Mucosa of stomach (tissue), 1 donor: ENCODE results near the gene RPL7A.
"Not testable (repeated sequence)": the region's sequence is repeated elsewhere in the genome, so short reads cannot be mapped to it uniquely, and the experiment has no call there.

Experiments used
- H3K27me3 ChIP-seq: one replicate; pipeline ENCODE4 v1.7.0; 2013; ENCODE audit warnings: mild to moderate bottlenecking, low read length; ENCODE audit not compliant: control insufficient read depth, insufficient read depth
- H3K36me3 ChIP-seq: one replicate; pipeline ENCODE4 v1.7.0; 2013; ENCODE audit warnings: low read length; ENCODE audit not compliant: control insufficient read depth, insufficient read depth
- H3K4me1 ChIP-seq: one replicate; pipeline ENCODE4 v1.7.0; 2013; ENCODE audit warnings: mild to moderate bottlenecking, low read length; ENCODE audit not compliant: control insufficient read depth, insufficient read depth
- H3K4me3 ChIP-seq: one replicate; pipeline ENCODE4 v1.7.0; 2013; ENCODE audit warnings: low read length
- H3K9ac ChIP-seq: one replicate; pipeline ENCODE4 v1.7.0; 2013; ENCODE audit warnings: mild to moderate bottlenecking, low read length, moderate library complexity
- H3K9me3 ChIP-seq: one replicate; pipeline ENCODE4 v1.7.0; 2013; ENCODE audit warnings: mild to moderate bottlenecking, low read length, moderate library complexity; ENCODE audit not compliant: control insufficient read depth
- donor health status: Pancreatic carcinoma.

RPL7A gene

DNA sequence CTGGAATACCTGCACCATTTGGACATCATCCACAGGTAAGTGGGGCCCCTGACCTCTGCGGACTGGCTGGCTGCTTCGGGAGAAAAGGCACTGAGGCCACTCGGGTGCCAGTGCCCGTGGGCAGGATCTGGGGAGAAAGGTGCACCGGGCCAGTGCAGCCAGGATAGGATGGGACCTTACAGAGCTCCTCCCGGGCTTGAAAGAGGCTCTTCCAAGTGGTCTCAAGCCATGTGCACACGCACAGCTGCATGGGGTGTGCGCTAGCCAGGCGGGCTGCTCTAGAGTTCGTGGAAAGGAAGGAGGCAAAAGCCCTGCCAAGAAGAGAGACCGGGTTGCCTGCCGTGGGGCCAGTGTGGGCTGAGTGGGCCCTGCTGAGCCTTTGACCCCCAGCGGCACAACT lies 41.5 kb downstream of the RPL7A start:
- Histone ChIP-seq H3K4me1 (no peaks in the 10 kb centered on the region), H3K9ac (no peak overlapping the region), H3K4me3 (no peak overlapping the region), H3K27me3 (peaks cover 15% of the 10 kb centered on the region), H3K36me3 (no peaks in the 10 kb centered on the region), H3K9me3 (no peaks in the 10 kb centered on the region)

DNA sequence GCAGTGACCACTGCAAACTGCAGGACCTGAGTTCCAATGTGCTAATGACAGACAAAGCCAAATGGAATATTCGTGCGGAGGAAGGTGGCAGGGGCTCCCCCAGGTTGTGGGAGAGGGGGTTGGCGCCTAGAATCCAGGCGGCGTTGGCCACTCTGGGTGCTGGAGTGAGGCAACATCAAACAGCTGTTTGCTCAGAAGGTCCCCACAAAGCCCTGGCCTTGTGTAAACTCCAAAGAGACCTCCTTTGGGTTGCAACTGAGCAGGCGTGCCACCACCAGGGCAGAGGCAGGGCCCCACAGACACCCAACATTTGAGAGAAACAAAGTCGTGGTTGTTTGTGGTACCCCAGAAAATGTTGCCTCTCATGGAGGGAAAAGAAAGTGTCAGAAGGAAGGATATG lies 42.7 kb downstream of the RPL7A start:
- H3K9me3 ChIP-seq = no peaks in the 10 kb centered on the region
- H3K36me3 ChIP-seq = no peaks in the 10 kb centered on the region
- no peak overlapping the region for H3K9ac ChIP-seq
- no peaks in the 10 kb centered on the region for H3K4me1 ChIP-seq
- no peak overlapping the region for H3K4me3 ChIP-seq
- H3K27me3 ChIP-seq = peaks cover 26% of the 10 kb centered on the region

DNA sequence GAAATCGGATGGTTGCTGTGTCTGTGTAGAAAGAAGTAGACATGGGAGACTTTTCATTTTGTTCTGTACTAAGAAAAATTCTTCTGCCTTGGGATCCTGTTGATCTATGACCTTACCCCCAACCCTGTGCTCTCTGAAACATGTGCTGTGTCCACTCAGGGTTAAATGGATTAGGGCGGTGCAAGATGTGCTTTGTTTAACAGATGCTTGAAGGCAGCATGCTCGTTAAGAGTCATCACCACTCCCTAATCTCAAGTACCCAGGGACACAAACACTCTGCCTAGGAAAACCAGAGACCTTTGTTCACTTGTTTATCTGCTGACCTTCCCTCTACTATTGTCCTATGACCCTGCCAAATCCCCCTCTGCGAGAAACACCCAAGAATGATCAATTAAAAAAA lies 43.4 kb downstream of the RPL7A start:
- not testable (repeated sequence) for H3K4me1 ChIP-seq, H3K9ac ChIP-seq, H3K9me3 ChIP-seq, H3K4me3 ChIP-seq, H3K36me3 ChIP-seq
- peaks cover 28% of the 10 kb centered on the region for H3K27me3 ChIP-seq

DNA sequence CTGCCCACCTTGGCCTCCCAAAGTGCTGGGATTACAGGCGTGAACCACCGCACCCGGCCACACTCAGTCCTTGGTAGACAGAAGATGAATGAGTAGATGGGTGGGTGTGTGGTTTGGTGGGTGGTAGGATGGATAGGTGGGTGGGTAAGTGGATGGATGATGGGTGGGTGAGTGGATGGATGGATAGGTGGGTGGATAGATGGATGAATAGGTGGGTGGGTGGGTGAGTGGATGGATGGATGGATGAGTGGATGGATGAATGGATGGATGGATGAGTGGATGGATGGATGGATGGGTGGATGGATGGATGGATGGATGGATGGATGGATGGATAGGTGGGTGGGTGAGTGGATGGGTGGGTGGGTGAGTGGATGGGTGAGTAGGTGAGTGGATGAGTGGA lies 44.3 kb downstream of the RPL7A start:
- H3K36me3 ChIP-seq, H3K9me3 ChIP-seq, H3K9ac ChIP-seq, H3K4me1 ChIP-seq, H3K4me3 ChIP-seq: not testable (repeated sequence)
- H3K27me3 ChIP-seq = peaks cover 34% of the 10 kb centered on the region

DNA sequence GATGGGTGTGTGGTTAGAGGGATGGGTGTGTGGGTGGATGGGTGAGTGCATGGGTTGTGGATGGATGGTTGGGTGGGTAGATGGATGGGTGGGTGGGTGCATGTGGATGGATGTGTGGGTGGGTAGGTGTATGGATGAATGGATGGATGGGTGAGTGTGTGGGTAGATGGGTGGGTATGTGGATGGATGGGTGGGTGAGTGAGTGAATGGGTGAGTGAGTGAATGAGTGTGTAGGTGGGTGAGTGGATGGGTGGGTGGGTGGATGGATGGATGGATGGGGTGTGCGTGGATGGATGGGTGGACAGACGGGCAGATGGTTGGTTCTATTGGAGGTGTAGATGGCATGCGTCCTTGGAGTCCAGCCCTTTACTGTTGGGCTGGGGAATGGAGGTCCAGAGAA lies 45.4 kb downstream of the RPL7A start:
- H3K27me3 ChIP-seq = peaks cover 38% of the 10 kb centered on the region
- H3K9me3 ChIP-seq = no peaks in the 10 kb centered on the region

DNA sequence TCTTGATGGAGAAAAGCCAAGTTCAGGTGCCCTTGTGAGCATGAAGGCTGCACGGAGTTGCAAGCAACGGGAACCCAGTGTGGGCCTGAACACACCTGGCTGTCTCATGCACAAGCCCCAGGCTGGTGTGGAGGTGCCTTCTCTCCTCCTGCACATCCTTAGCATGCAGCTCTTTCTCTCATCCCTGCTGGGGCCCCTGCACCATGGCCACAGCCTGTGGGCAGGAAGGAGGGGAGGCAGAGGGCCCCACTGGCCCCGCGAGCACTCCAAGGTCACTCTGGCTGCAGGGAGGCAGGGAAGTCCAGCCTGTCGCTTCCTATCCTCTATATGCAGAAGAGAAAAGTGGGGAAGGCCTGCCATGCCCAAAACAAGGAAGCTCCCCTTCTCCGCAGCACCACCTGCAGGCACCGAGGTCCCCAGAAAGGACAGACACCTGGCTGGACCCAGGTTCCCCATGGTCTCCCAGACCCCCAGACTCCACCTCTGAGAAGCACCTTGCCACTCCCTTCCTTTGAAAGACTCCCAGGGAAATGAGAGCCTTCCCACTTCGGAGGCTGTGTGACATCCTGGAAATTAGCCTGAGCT lies 46.8 kb downstream of the RPL7A start:
- peaks cover 38% of the 10 kb centered on the region for H3K27me3 ChIP-seq
- no peak overlapping the region for H3K9ac ChIP-seq
- H3K9me3 ChIP-seq = no peaks in the 10 kb centered on the region
- H3K4me3 ChIP-seq = no peak overlapping the region
- no peaks in the 10 kb centered on the region for H3K4me1 ChIP-seq
- no peaks in the 10 kb centered on the region for H3K36me3 ChIP-seq

More for the DNA sequence above, 45.4 kb downstream of the RPL7A start:
- no peak overlapping the region for H3K4me3 ChIP-seq
- H3K4me1 ChIP-seq = no peaks in the 10 kb centered on the region
- H3K9ac ChIP-seq = no peak overlapping the region
- H3K36me3 ChIP-seq = no peaks in the 10 kb centered on the region

DNA sequence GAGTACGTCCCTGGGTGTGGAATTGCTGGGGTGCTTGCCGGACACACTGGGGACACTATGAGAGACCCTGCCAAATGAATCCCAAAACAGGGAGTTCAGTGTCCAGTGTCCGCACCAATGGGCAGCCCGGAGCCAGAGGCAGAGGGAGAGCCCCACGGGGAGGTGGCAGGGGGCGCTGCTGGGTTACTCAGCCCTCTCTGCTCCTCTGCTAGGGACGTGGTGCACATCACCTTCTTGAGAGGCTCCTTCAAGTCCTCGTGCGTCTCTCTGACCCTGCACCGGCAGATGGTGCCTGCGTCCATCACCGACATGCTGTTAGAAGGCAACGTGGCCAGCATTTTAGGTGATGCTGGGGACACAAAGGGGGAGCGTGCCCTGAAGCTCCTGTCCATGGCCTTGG lies 48.9 kb downstream of the RPL7A start:
- Histone ChIP-seq H3K4me1 (no peaks in the 10 kb centered on the region), H3K27me3 (peaks cover 33% of the 10 kb centered on the region), H3K4me3 (no peak overlapping the region), H3K9me3 (no peaks in the 10 kb centered on the region), H3K9ac (no peak overlapping the region), H3K36me3 (no peaks in the 10 kb centered on the region)

DNA sequence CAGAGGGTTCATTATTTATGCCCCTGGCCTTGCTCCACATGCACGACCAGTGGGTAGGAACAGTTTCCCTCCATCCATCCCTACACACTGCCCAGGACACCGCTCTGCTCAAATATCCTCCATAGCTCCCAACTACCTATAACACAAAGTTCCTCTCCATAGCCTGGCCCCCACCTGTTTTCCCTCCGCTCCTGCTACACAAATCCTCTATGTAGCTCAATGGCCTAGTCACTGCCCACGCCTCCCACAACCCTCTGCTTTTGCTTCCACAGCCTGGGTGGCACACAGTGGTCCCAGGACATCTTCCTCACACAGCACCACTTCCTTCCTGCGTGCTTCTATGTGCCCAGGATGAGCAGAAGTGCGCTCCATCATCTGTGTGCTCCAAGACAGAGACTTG lies 49.4 kb downstream of the RPL7A start:
- Histone ChIP-seq H3K27me3 (peaks cover 33% of the 10 kb centered on the region), H3K4me3 (no peak overlapping the region), H3K4me1 (no peaks in the 10 kb centered on the region), H3K9me3 (no peaks in the 10 kb centered on the region), H3K9ac (no peak overlapping the region), H3K36me3 (no peaks in the 10 kb centered on the region)

DNA sequence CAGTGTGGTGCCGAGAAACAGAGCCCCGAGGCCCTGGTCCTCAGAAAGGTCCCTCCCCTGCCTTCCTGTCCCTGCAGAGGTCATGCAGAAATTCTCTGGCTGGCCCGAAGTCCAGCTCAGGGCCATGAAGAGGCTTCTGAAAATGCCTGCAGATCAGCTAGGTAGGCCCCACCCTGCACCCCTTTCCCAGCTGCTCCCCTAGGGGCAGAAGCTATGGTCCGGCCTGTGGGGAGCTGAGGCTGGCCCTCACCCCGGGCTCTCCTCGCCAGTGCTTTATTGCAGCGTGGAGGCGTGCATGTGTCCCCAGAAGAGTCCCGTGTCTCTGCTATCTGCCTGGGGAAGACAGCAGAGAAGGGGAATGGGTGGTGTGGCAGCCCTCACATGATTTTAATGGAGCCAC lies 49.9 kb downstream of the RPL7A start:
- Histone ChIP-seq H3K9me3 (no peaks in the 10 kb centered on the region), H3K36me3 (no peaks in the 10 kb centered on the region), H3K27me3 (peaks cover 33% of the 10 kb centered on the region), H3K4me3 (no peak overlapping the region), H3K9ac (no peak overlapping the region), H3K4me1 (no peaks in the 10 kb centered on the region)

DNA sequence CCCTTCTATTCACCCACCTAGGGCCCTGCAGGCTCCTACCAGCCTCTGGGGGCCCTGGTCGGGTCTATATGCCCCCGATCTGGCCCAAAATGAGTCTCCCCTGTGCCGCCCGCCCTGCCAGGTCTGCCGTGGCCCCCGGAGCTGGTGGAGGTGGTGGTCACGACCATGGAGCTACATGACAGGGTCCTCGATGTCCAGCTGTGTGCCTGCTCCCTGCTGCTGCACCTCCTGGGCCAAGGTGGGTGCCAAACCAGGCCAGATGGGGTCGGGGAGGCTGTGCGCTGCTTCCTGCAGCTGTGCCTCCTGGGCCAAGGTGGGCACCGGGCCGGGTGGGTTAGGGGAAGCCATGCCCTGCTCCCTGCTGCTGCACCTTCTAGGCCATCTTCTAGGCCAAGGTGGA lies 52.3 kb downstream of the RPL7A start:
- Histone ChIP-seq H3K9ac (no peak overlapping the region), H3K4me3 (no peak overlapping the region), H3K27me3 (peaks cover 16% of the 10 kb centered on the region), H3K4me1 (no peaks in the 10 kb centered on the region), H3K9me3 (no peaks in the 10 kb centered on the region), H3K36me3 (no peaks in the 10 kb centered on the region)
